HepG2 (cell line): ENCODE results near the gene NEAT1. TPM values are rescaled to one million over a fixed set of nuclear protein-coding genes. Genes with fewer than 3 reads are reported as not detected.

Experiments
- ATAC-seq: fragments of 200-7000 bp; cut with Tn5 transposase; 3 replicates; pipeline ENCODE4 v1.9.1; 2020; ENCODE audit warnings: mild to moderate bottlenecking, moderate library complexity
- BruUV-seq: library from RNA; stranded (reverse); fragments of 400-500 nt; replicated peaks from 2 replicates; lab custom pipeline; 2021; lab: Mats Ljungman, UMichigan
- CTCF ChIA-PET: fragments of 300-600 bp; formaldehyde crosslinking; extraction: SDS; loops from one replicate; lab custom pipeline; 2021; ENCODE audit warnings: low total read pairs, inconsistent platforms, low intra/inter-chr PET ratio; lab: Yijun Ruan, JAX
- POLR2A ChIA-PET: fragments of 350-600 bp; sonication (Branson Sonifier 250); formaldehyde crosslinking; loops from one replicate; lab custom pipeline; 2020; ENCODE audit warnings: antibody characterized with exemption, inconsistent platforms; lab: Yijun Ruan, JAX
- DNase-seq: peaks from one replicate; pipeline ENCODE4 v3.0.0-alpha.2; 2015; ENCODE audit warnings: low spot score
- FAIRE-seq: peaks from 3 replicates; lab custom pipeline; 2011; peaks lifted over from hg19 to GRCh38; lab: Jason Lieb, UNC
- H2AFZ ChIP-seq: one replicate; pipeline ENCODE4 v1.6.1; 2011; ENCODE audit warnings: low read length, inconsistent platforms
- H3K27ac ChIP-seq: fragments of 300-600 bp; 3 replicates; pipeline ENCODE4 v1.8.0; 2011; ENCODE audit warnings: mixed run types, mild to moderate bottlenecking, mixed read lengths, low read length, inconsistent platforms; ENCODE audit not compliant: insufficient read depth; ENCODE audit errors: extremely low read length
- H3K27me3 ChIP-seq, 2 experiments: fragments of 200-600 bp in 1 of 2; 2 replicates in 1 of 2; 3 replicates in 1 of 2; pipeline versions ENCODE4 v1.6.0 to v1.8.0; 2011; ENCODE audit warnings: low read length in 2 of 2, mild to moderate bottlenecking in 2 of 2, moderate library complexity in 2 of 2, inconsistent platforms in 1 of 2; ENCODE audit not compliant: insufficient read depth in 2 of 2, control insufficient read depth in 1 of 2
- H3K36me3 ChIP-seq, 2 experiments: fragments of 200-600 bp in 1 of 2; replicated peaks in 1 of 2; 2 replicates in 1 of 2; 3 replicates in 1 of 2; pipeline versions ENCODE4 v1.5.1 to v1.8.0; 2011; ENCODE audit warnings: low read length in 2 of 2, inconsistent platforms in 1 of 2; ENCODE audit not compliant: insufficient read depth in 2 of 2, control insufficient read depth in 1 of 2
- H3K4me1 ChIP-seq: 2 replicates; pipeline ENCODE4 v1.5.1; 2012; ENCODE audit warnings: low read length, inconsistent platforms; ENCODE audit not compliant: insufficient read depth
- H3K4me2 ChIP-seq: 2 replicates; pipeline ENCODE4 v1.6.0; 2011; ENCODE audit warnings: low read depth, low read length, inconsistent platforms
- H3K4me3 ChIP-seq, 3 experiments: fragments of 200-600 bp in 1 of 3; sonication (generic), shearing (Covaris generic) in 1 of 3; replicated peaks in 1 of 3; 2 replicates each; pipeline ENCODE4 v1.5.1; 2011 to 2016; ENCODE audit warnings: low read length in 3 of 3, inconsistent platforms in 2 of 3, low read depth in 2 of 3, mild to moderate bottlenecking in 2 of 3, control low read depth in 1 of 3, mixed read lengths in 1 of 3; ENCODE audit not compliant: insufficient read depth in 1 of 3
- H3K79me2 ChIP-seq: one replicate; pipeline ENCODE4 v1.6.1; 2011; ENCODE audit warnings: low read length, inconsistent platforms; ENCODE audit not compliant: insufficient read depth
- H3K9ac ChIP-seq: 2 replicates; pipeline ENCODE4 v1.6.0; 2011; ENCODE audit warnings: mild to moderate bottlenecking, low read depth, low read length, inconsistent platforms; ENCODE audit not compliant: insufficient read depth
- H3K9me3 ChIP-seq: 2 replicates; pipeline ENCODE4 v1.5.1; 2012; ENCODE audit warnings: mild to moderate bottlenecking, low read length
- H4K20me1 ChIP-seq: 2 replicates; pipeline ENCODE4 v1.6.0; 2011; ENCODE audit warnings: inconsistent platforms, mild to moderate bottlenecking, low read length, moderate library complexity; ENCODE audit not compliant: insufficient read depth
- HMGA1 ChIP-seq: sonication (generic); formaldehyde crosslinking; conservative IDR thresholded peaks from 2 replicates; pipeline ENCODE4 v1.4.0; 2020; ENCODE audit warnings: missing genetic modification reagents
- RCOR2 ChIP-seq: IDR thresholded peaks from 2 replicates; pipeline ENCODE4 v1.6.1; 2016; ENCODE audit warnings: missing biosample characterization, missing genetic modification reagents
- SCMH1 ChIP-seq: sonication (generic); formaldehyde crosslinking; IDR thresholded peaks from 2 replicates; pipeline ENCODE4 v1.9.0; 2021; ENCODE audit warnings: missing genetic modification reagents, mild to moderate bottlenecking, borderline replicate concordance
- ZNF10 ChIP-seq: sonication (generic); formaldehyde crosslinking; IDR thresholded peaks from 2 replicates; pipeline ENCODE4 v1.4.0; 2020; ENCODE audit warnings: mild to moderate bottlenecking, low read depth, missing genetic modification reagents, borderline replicate concordance
- ZNF143 ChIP-seq: sonication (generic); formaldehyde crosslinking; IDR thresholded peaks from 2 replicates; pipeline ENCODE4 v1.4.0; 2020; ENCODE audit warnings: missing genetic modification reagents
- ZNF766 ChIP-seq: sonication (generic); formaldehyde crosslinking; IDR thresholded peaks from 2 replicates; pipeline ENCODE4 v1.5.0; 2020; ENCODE audit warnings: missing genetic modification reagents, borderline replicate concordance
- ZSCAN22 ChIP-seq: sonication (generic); formaldehyde crosslinking; IDR thresholded peaks from 2 replicates; pipeline ENCODE4 v1.4.0; 2020; ENCODE audit warnings: mild to moderate bottlenecking, missing genetic modification reagents
- WGBS: methylation state at CpG from one replicate; pipeline ENCODE4 v1.1.6; 2017; ENCODE audit warnings: low lambda C conversion rate; 5-methylcytosine and 5-hydroxymethylcytosine counted together
- in situ Hi-C: cut with HindIII; loops from 2 replicates; pipeline ENCODE4 v1.10.0; 2017; ENCODE audit warnings: low pct_unique_long_range_greater_than_20kb; ENCODE audit not compliant: extremely low pct_ligation_motif_present
- intact Hi-C: fragments of 100-400 bp; cut with micrococcal nuclease; formaldehyde crosslinking; loops from one replicate; pipeline ENCODE4 v1.10.0; 2022; ENCODE audit not compliant: unreplicated experiment
- polyA plus RNA-seq, 8 experiments: library from polyadenylated mRNA; depleted of rRNA in 3 of 8; stranded (reverse) in 7 of 8; unstranded in 1 of 8; fragments of >200 nt; fragmentation: Illumina TruSeq in 4 of 8; extraction: Trizol in 4 of 8; gene quantifications; 2 replicates each; pipeline versions ENCODE4 v1.2.1 to v1.2.3, GENCODE V29; 2011 to 2016; ENCODE audit warnings: low read depth in 4 of 8, missing spikeins in 1 of 8, mixed read lengths in 1 of 8; ENCODE audit not compliant: insufficient read depth in 1 of 8
- total RNA-seq, 5 experiments: library from RNA; depleted of rRNA; stranded (reverse); fragments of >200 nt; fragmentation: Illumina TruSeq; extraction: Trizol; gene quantifications; 2 replicates each; pipeline ENCODE4 v1.2.3, GENCODE V29; 2016; ENCODE audit warnings: low read depth in 1 of 5
- TF ChIP-seq, protein P1 (sequence below): sonication (generic); formaldehyde crosslinking; IDR thresholded peaks from 2 replicates; pipeline ENCODE4 v1.4.0; 2020; ENCODE audit warnings: missing genetic modification reagents
- TF ChIP-seq, protein P2 (sequence below): IDR thresholded peaks from 2 replicates; pipeline ENCODE4 v1.6.1; 2016; ENCODE audit warnings: mild to moderate bottlenecking, missing biosample characterization, missing genetic modification reagents
- TF ChIP-seq, protein P3 (sequence below): sonication (generic); formaldehyde crosslinking; IDR thresholded peaks from 2 replicates; pipeline ENCODE4 v1.5.0; 2020; ENCODE audit warnings: missing genetic modification reagents
- TF ChIP-seq, protein P4 (sequence below): sonication (generic); formaldehyde crosslinking; IDR thresholded peaks from 2 replicates; pipeline ENCODE4 v1.5.1; 2020; ENCODE audit warnings: mild to moderate bottlenecking, missing genetic modification reagents, moderate library complexity

Gene NEAT1
- total and polyA plus RNA-seq, 2 of the 13 experiments (the other 11 are each of a cell fraction or from before 2014, with no cell fraction given): 20.5 to 41.2 TPM

DNA sequence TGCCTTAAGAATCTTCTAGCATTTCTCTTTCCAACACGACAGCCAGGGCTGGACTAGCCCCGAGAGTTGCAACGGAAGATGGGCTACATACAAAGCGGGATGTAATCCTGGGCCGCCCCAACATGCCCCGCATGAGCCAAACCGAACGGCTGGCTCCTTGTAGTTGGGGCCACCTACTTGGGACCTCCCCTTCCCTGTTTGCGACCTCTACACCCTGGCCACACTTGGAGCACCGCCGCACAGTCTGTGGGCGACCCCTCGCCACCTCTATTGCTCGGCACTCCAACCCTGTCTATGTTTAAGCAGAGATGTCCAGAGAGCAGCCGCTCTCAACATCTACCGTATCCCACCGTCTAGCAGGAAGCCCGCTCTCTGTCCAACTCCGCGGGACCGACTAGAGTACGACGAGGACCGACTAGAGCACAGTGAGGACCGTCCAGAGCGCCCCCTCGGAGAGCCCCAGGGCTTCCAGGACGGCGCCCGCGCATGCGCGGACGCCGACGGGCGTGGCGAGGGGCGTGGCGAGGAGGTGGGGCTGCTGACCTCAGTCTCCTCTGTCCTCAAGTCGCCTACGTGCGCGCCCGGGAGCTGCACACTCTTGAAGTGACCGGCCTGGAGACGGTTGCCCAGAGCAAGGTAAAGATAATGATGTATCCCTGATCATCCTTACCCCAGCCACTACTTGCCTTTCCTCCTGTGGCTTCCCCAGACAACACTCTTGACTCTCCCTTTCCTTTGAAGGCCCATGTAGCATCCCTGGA lies 32.3 kb downstream of the NEAT1 start (continued):
- TF ChIP-seq, protein P1, sequence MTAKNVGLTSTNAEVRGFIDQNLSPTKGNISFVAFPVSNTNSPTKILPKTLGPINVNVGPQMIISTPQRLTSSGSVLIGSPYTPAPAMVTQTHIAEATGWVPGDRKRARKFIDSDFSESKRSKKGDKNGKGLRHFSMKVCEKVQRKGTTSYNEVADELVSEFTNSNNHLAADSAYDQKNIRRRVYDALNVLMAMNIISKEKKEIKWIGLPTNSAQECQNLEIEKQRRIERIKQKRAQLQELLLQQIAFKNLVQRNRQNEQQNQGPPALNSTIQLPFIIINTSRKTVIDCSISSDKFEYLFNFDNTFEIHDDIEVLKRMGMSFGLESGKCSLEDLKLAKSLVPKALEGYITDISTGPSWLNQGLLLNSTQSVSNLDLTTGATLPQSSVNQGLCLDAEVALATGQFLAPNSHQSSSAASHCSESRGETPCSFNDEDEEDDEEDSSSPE (CRISPR knock-in tag): no peak
- TF ChIP-seq, protein P2, sequence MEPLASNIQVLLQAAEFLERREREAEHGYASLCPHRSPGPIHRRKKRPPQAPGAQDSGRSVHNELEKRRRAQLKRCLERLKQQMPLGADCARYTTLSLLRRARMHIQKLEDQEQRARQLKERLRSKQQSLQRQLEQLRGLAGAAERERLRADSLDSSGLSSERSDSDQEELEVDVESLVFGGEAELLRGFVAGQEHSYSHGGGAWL: no peak
- no peak for TF ChIP-seq HMGA1
- TF ChIP-seq RCOR2 (CRISPR knock-in tag): no peak
- no peak for TF ChIP-seq ZNF10 (CRISPR knock-in tag)
- TF ChIP-seq, protein P3, sequence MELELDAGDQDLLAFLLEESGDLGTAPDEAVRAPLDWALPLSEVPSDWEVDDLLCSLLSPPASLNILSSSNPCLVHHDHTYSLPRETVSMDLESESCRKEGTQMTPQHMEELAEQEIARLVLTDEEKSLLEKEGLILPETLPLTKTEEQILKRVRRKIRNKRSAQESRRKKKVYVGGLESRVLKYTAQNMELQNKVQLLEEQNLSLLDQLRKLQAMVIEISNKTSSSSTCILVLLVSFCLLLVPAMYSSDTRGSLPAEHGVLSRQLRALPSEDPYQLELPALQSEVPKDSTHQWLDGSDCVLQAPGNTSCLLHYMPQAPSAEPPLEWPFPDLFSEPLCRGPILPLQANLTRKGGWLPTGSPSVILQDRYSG (CRISPR knock-in tag): no peak
- no peak for TF ChIP-seq ZSCAN22 (CRISPR knock-in tag)
- TF ChIP-seq ZNF766 (CRISPR knock-in tag): no peak; the same call in 1 of the 2 replicates
- no peak for TF ChIP-seq SCMH1 (CRISPR knock-in tag)
- TF ChIP-seq, all 625 proteins: peak for 111

DNA sequence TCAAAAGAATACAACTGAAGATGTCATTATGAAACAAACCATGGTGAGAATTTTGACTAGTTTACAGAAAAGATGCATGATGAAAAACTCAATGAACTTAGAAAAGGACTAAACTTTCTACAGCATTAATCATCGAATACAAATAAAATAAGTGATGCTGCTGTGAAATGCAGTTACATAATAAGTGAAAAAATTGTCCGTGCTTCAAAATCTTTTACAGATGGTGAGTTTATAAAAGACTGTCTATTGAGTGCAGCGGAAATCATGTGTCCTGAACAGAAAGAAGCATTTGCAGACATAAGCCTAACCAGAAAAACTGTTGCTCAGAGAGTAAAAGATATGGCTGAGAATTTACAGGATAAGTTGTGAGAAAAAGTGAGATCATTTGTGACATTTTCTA lies 33.8 kb downstream of the NEAT1 start:
- ChIA-PET POLR2A (interaction anchor here (1.4 kb wide), 1 partner anchor 33 kb away, joined by 4 read pairs; the partner anchor contains the start of gene NEAT1), CTCF (no interaction called here)
- BruUV-seq: no TSS peak
- no peak overlapping the region for H3K4me3 ChIP-seq
- no peak overlapping the region for H3K9ac ChIP-seq
- no peak overlapping the region for H3K27ac ChIP-seq
- no peak for TF ChIP-seq ZNF143 (CRISPR knock-in tag)
- TF ChIP-seq, protein P4, sequence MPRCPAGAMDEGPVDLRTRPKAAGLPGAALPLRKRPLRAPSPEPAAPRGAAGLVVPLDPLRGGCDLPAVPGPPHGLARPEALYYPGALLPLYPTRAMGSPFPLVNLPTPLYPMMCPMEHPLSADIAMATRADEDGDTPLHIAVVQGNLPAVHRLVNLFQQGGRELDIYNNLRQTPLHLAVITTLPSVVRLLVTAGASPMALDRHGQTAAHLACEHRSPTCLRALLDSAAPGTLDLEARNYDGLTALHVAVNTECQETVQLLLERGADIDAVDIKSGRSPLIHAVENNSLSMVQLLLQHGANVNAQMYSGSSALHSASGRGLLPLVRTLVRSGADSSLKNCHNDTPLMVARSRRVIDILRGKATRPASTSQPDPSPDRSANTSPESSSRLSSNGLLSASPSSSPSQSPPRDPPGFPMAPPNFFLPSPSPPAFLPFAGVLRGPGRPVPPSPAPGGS: no peak
- FAIRE-seq (no peak), DNase-seq (no peak), ATAC-seq (no peak)
- no peak overlapping the region for H2AFZ ChIP-seq
- H3K36me3 ChIP-seq: no peaks in the 10 kb centered on the region
- WGBS: 85% methylated on average over 3 of the region's 3 CpGs
- intact Hi-C loops: loop anchor here (5.0 kb wide), 1 partner anchor 89 kb away; no protein-coding TSS in a partner anchor
- peaks cover 60% of the 10 kb centered on the region for H3K4me1 ChIP-seq
- no peaks in the 10 kb centered on the region for H3K9me3 ChIP-seq
- no peaks in the 10 kb centered on the region for H4K20me1 ChIP-seq
- no peaks in the 10 kb centered on the region for H3K27me3 ChIP-seq
- peak overlapping the region; percentile 45; the same call in 1 of the 2 replicates for H3K4me2 ChIP-seq
- in situ Hi-C loops: loop anchor here (10.0 kb wide), 1 partner anchor 48 kb away; no protein-coding TSS in a partner anchor
- no peaks in the 10 kb centered on the region for H3K79me2 ChIP-seq
